Heart right ventricle (tissue), 16 donors: ENCODE results near the gene TTLL1. TPM values are rescaled to one million over a fixed set of nuclear protein-coding genes. Genes with fewer than 3 reads are reported as not detected.

ENCODE experiments used
- ATAC-seq, 8 donors: fragments of 200-7000 bp; cut with Tn5 transposase; one replicate each; pipeline ENCODE4 v1.9.1; 2020; ENCODE audit warnings: mild to moderate bottlenecking in 8 of 8, moderate library complexity in 8 of 8, moderate number of reproducible peaks in 1 of 8
- DNase-seq, 2 donors: peaks; one replicate each; pipeline ENCODE4 v3.0.0-alpha.2; 2020
- H3K27ac ChIP-seq, 10 donors: fragments of 200-600 bp; sonication (generic) in 2 of 10; one replicate each; pipeline versions ENCODE4 v1.5.0 to v1.8.0; 2020 to 2022; ENCODE audit warnings: mild to moderate bottlenecking in 3 of 10
- H3K27me3 ChIP-seq, 7 donors: fragments of 200-600 bp; one replicate each; pipeline ENCODE4 v1.8.0; 2021 to 2022; ENCODE audit warnings: mild to moderate bottlenecking in 2 of 7
- H3K36me3 ChIP-seq, 9 donors: fragments of 200-600 bp; sonication (generic) in 1 of 9; one replicate each; pipeline versions ENCODE4 v1.5.0 to v1.8.0; 2020 to 2022; ENCODE audit warnings: mild to moderate bottlenecking in 2 of 9
- H3K4me1 ChIP-seq, 9 donors: fragments of 200-600 bp; sonication (generic) in 1 of 9; one replicate each; pipeline versions ENCODE4 v1.5.0 to v1.8.0; 2020 to 2022; ENCODE audit warnings: mild to moderate bottlenecking in 4 of 9
- H3K4me3 ChIP-seq, 10 donors: fragments of 200-600 bp; sonication (generic) in 2 of 10; one replicate each; pipeline versions ENCODE4 v1.5.0 to v1.8.0; 2020 to 2022; ENCODE audit warnings: mild to moderate bottlenecking in 7 of 10, moderate library complexity in 2 of 10
- H3K9me3 ChIP-seq, 11 donors: fragments of 200-600 bp in 10 of 11; sonication (generic) in 2 of 11; one replicate each; pipeline versions ENCODE4 v1.5.0 to v1.8.0; 2013 to 2022; ENCODE audit warnings: mild to moderate bottlenecking in 2 of 11, control low read depth in 1 of 11, moderate library complexity in 1 of 11
- WGBS, 2 donors: extraction: QIAGEN DNeasy Blood & Tissue Kit; methylation state at CpG; one replicate each; pipeline ENCODE4 v1.1.7; 2013; ENCODE audit warnings: inconsistent platforms in 1 of 2; 5-methylcytosine and 5-hydroxymethylcytosine counted together
- intact Hi-C, 10 donors: fragments of 100-400 bp; cut with DNase I; formaldehyde crosslinking; loops; one replicate each; pipeline versions ENCODE4 v1.11.1 to v1.14.2; 2022
- polyA plus RNA-seq, 2 donors: library from polyadenylated mRNA; stranded (reverse); fragments of 200-250 nt; gene quantifications; one replicate each; pipeline ENCODE4 v1.2.3, GENCODE V29; 2013
- total RNA-seq, 10 donors: library from RNA; stranded (reverse); fragmentation: NEBNext Ultra II Directional in 3 of 10; extraction: Animal tissue kit (Norgen Biotek cat#: 25700) in 3 of 10; gene quantifications; one replicate each; pipeline versions ENCODE4 v1.2.1 to v1.2.4, GENCODE V29; 2021 to 2023
- TF ChIP-seq, protein P1 (sequence below), 9 donors: fragments of 200-600 bp; sonication (generic) in 2 of 9; IDR thresholded peaks; one replicate each; pipeline versions ENCODE4 v1.5.0 to v1.8.0; 2021 to 2022; ENCODE audit warnings: antibody characterized with exemption in 9 of 9, mild to moderate bottlenecking in 5 of 9, moderate library complexity in 1 of 9
- donor health status: Arrhythmogenic right ventricular cardiomyopathy.
- donor health status: ischemic (EF 13 %, LVEDD 7.1; RV severe dilation, severe dysfunction).
- donor health status: healthy with polysubstance abuse.
- donor health status: DM: no; HTN: yes; CAD: no.
- donor health status: DM: no; HTN: no; CAD: no.
- donor health status: ischemic (EF 25% LVEDD 6.9; RV normal size, moderate dysfunction).
- donor health status: ischemic (EF 25% LVEDD 5.7; RV mildly dilated, moderate dysfunction).
- donor health status: healthy.
- donor health status: DM: yes; HTN: yes; CAD: no.
- donor health status: Ischemic cardiomyopathy.
- donor health status: ischemic (EF 35%, LVEDD 5.7; RV mildly dilated, moderate dysfunction).
- donor health status: nonischemic (EF 11% LVEDD 7.7; RV severe dilation, severe dysfunction).
- donor health status: DM: yes; HTN: yes; CAD: no.
- donor health status: PGD.
- donor health status: ischemic (EF 29% LVEDD 5.4; RV normal size, mild dysfunction).
- donor health status: nonischemic (EF 23%, LVEDD 6.1; RV moderate dilation, normal function).

The TTLL1 gene
- total and polyA plus RNA-seq, 12 donors: 4.5 to 14.5 (median 10.6) TPM

- ATAC-seq (no peak), DNase-seq (no peak)
- intact Hi-C loops: loop anchor here in 1 of 10 donors (10.0 kb wide), 1 partner anchor 56 kb away; no protein-coding TSS in a partner anchor
- H3K36me3 ChIP-seq: peaks cover 0 to 34% (median 0%) of the 10 kb centered on the region in 9 donors
- H3K9me3 ChIP-seq: no peaks in the 10 kb centered on the region
- H3K4me1 ChIP-seq: no peaks in the 10 kb centered on the region
- no peak overlapping the region for H3K4me3 ChIP-seq
- TF ChIP-seq, protein P1, sequence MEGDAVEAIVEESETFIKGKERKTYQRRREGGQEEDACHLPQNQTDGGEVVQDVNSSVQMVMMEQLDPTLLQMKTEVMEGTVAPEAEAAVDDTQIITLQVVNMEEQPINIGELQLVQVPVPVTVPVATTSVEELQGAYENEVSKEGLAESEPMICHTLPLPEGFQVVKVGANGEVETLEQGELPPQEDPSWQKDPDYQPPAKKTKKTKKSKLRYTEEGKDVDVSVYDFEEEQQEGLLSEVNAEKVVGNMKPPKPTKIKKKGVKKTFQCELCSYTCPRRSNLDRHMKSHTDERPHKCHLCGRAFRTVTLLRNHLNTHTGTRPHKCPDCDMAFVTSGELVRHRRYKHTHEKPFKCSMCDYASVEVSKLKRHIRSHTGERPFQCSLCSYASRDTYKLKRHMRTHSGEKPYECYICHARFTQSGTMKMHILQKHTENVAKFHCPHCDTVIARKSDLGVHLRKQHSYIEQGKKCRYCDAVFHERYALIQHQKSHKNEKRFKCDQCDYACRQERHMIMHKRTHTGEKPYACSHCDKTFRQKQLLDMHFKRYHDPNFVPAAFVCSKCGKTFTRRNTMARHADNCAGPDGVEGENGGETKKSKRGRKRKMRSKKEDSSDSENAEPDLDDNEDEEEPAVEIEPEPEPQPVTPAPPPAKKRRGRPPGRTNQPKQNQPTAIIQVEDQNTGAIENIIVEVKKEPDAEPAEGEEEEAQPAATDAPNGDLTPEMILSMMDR (IDR thresholded peaks at IDR 0.05): no peak
- no peaks in the 10 kb centered on the region for H3K27me3 ChIP-seq
- WGBS, 2 donors: 82% methylated on average over 10 of the region's 10 CpGs
- no peak overlapping the region for H3K27ac ChIP-seq
Measured at GRCh38 chr22:43050995-43051394, 38.2 kb downstream of the TTLL1 start.

GRCh38 chr22:43047605-43048004 is 41.6 kb downstream of the TTLL1 start:
- 96 to 97% methylated on average over 7 of the region's 7 CpGs for WGBS, 2 donors
- peaks cover 0 to 22% (median 0%) of the 10 kb centered on the region in 9 donors for H3K36me3 ChIP-seq
- H3K4me3 ChIP-seq: no peak overlapping the region
- no peaks in the 10 kb centered on the region for H3K9me3 ChIP-seq
- TF ChIP-seq, protein P1 (IDR thresholded peaks at IDR 0.05): no peak
- H3K27me3 ChIP-seq: no peaks in the 10 kb centered on the region
- intact Hi-C loops: no loop called here
- ATAC-seq: no peak
- no peaks in the 10 kb centered on the region for H3K4me1 ChIP-seq
- no peak for DNase-seq
- no peak overlapping the region for H3K27ac ChIP-seq

GRCh38 chr22:43044290-43044712 is 44.9 kb downstream of the TTLL1 start:
- Histone ChIP-seq H3K4me1 (no peaks in the 10 kb centered on the region), H3K4me3 (no peak overlapping the region), H3K9me3 (no peaks in the 10 kb centered on the region), H3K36me3 (peaks cover 0 to 7% (median 0%) of the 10 kb centered on the region in 9 donors), H3K27me3 (no peaks in the 10 kb centered on the region), H3K27ac (no peak overlapping the region)
- DNase-seq (no peak), ATAC-seq (no peak)
- TF ChIP-seq, protein P1 (IDR thresholded peaks at IDR 0.05): no peak
- WGBS, 2 donors: 94 to 95% methylated on average over 10 of the region's 10 CpGs
- intact Hi-C loops: no loop called here

DNA sequence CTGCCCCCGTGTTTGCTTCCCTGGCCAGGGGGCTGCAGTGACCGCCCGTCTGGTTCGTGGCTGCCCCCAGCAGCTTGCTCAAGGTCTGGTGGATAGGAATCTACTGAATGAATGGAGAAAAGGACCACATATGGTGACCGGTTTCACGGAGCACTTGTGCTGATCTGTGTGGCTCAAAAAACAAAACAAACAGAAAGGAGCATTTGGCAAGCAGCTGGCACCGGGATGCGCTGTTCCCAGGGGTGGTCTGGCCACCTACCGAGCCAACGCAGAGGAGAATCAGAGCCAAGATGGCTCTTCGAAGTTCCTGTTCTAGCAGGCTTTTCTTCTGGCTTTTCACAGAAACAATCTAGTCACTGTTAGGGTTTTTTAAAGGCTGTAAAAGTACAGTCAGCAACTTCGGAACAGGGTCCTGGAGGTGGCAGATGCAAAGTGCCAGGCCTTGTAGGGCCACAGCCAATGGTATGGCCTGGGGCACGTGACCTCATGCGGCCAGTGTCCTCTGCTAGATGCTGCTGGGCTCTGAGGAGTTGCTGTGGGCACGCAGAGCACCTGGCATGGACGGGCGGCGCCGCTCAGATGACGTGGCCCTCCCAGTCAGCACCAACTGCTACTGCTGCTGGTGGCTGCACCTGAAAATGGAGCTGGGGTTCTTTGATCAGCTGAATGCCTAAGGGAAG is 47.0 kb downstream of the TTLL1 start:
- H3K4me1 ChIP-seq: no peaks in the 10 kb centered on the region
- no peaks in the 10 kb centered on the region for H3K27me3 ChIP-seq
- intact Hi-C loops: no loop called here
- H3K4me3 ChIP-seq: no peak overlapping the region
- ATAC-seq (no peak), DNase-seq (no peak)
- WGBS, 2 donors: 82 to 83% methylated on average over 20 of the region's 20 CpGs
- no peaks in the 10 kb centered on the region for H3K9me3 ChIP-seq
- TF ChIP-seq, protein P1 (IDR thresholded peaks at IDR 0.05): no peak
- peaks cover 0 to 7% (median 0%) of the 10 kb centered on the region in 9 donors for H3K36me3 ChIP-seq
- no peak overlapping the region for H3K27ac ChIP-seq
